SH-SY5Y (cell line): ENCODE data around the gene POLR3B.

Source experiments
- GATA2 ChIP-seq: IDR thresholded peaks from 2 replicates; pipeline ENCODE4 v1.6.1; 2011; ENCODE audit warnings: mild to moderate bottlenecking, low read depth, low read length
- GATA3 ChIP-seq: IDR thresholded peaks from 2 replicates; pipeline ENCODE4 v1.6.1; 2011; ENCODE audit warnings: low read depth, mild to moderate bottlenecking, low read length, moderate library complexity

- no peak for TF ChIP-seq GATA3
- no peak for TF ChIP-seq GATA2
These were observed 72.1 kb downstream of the POLR3B start for GRCh38 chr12:106429636-106430035.
